Trophoblast cell (in vitro differentiated cells and primary cell): ENCODE measurements around the gene RASIP1.

Experiments
- DNase-seq, 2 donors: peaks; one replicate each; pipeline ENCODE4 v3.0.0-alpha.2; 2016
- H2AFZ ChIP-seq: 2 replicates; pipeline ENCODE4 v1.6.1; 2013; ENCODE audit warnings: low read length, moderate library complexity, mild to moderate bottlenecking; ENCODE audit not compliant: insufficient read depth, poor library complexity
- H2AK5ac ChIP-seq: 2 replicates; pipeline ENCODE4 v1.6.1; 2013; ENCODE audit warnings: mild to moderate bottlenecking, low read length
- H2BK120ac ChIP-seq: 2 replicates; pipeline ENCODE4 v1.6.1; 2013; ENCODE audit warnings: low read length, mild to moderate bottlenecking, moderate library complexity; ENCODE audit not compliant: insufficient read depth, poor library complexity
- H2BK12ac ChIP-seq: 2 replicates; pipeline ENCODE4 v1.6.1; 2013; ENCODE audit warnings: mild to moderate bottlenecking, low read length, moderate library complexity
- H2BK5ac ChIP-seq: 2 replicates; pipeline ENCODE4 v1.6.1; 2013; ENCODE audit warnings: low read length, low read depth, moderate library complexity, mild to moderate bottlenecking; ENCODE audit not compliant: poor library complexity
- H3K14ac ChIP-seq: 2 replicates; pipeline ENCODE4 v1.6.1; 2013; ENCODE audit warnings: mild to moderate bottlenecking, low read length
- H3K18ac ChIP-seq: 2 replicates; pipeline ENCODE4 v1.6.1; 2013; ENCODE audit warnings: mild to moderate bottlenecking, low read length
- H3K23ac ChIP-seq: 2 replicates; pipeline ENCODE4 v1.6.1; 2013; ENCODE audit warnings: low read length
- H3K27ac ChIP-seq: 2 replicates; pipeline ENCODE4 v1.5.1; 2013; ENCODE audit warnings: low read depth, mild to moderate bottlenecking, inconsistent platforms, low read length, moderate library complexity
- H3K27me3 ChIP-seq: 2 replicates; pipeline ENCODE4 v1.6.1; 2013; ENCODE audit warnings: inconsistent platforms, mild to moderate bottlenecking, low read length, moderate library complexity; ENCODE audit not compliant: insufficient read depth
- H3K36me3 ChIP-seq, 2 experiments: 1 replicate in 1 of 2; 2 replicates in 1 of 2; pipeline ENCODE4 v1.6.1; 2013; ENCODE audit warnings: low read length in 2 of 2, mild to moderate bottlenecking in 2 of 2, moderate library complexity in 1 of 2; ENCODE audit not compliant: insufficient read depth in 2 of 2, control insufficient read depth in 1 of 2
- H3K4ac ChIP-seq: 2 replicates; pipeline ENCODE4 v1.6.1; 2013; ENCODE audit warnings: low read depth, mild to moderate bottlenecking, low read length, moderate library complexity
- H3K4me1 ChIP-seq, 2 experiments: 1 replicate in 1 of 2; 2 replicates in 1 of 2; pipeline ENCODE4 v1.6.1; 2013; ENCODE audit warnings: low read length in 2 of 2, mild to moderate bottlenecking in 2 of 2, moderate library complexity in 1 of 2; ENCODE audit not compliant: insufficient read depth in 2 of 2, control insufficient read depth in 1 of 2
- H3K4me2 ChIP-seq: 2 replicates; pipeline ENCODE4 v1.6.1; 2013; ENCODE audit warnings: inconsistent platforms, mild to moderate bottlenecking, low read length, moderate library complexity
- H3K4me3 ChIP-seq: 2 replicates; pipeline ENCODE4 v1.5.1; 2013; ENCODE audit warnings: mild to moderate bottlenecking, low read depth, low read length, inconsistent platforms
- H3K79me1 ChIP-seq: one replicate; pipeline ENCODE4 v1.6.1; 2013; ENCODE audit warnings: low read length
- H3K79me2 ChIP-seq: 2 replicates; pipeline ENCODE4 v1.6.1; 2013; ENCODE audit warnings: low read length, mild to moderate bottlenecking; ENCODE audit not compliant: control insufficient read depth, insufficient read depth, poor library complexity
- H3K9ac ChIP-seq: 2 replicates; pipeline ENCODE4 v1.6.1; 2013; ENCODE audit warnings: mild to moderate bottlenecking, low read length
- H3K9me3 ChIP-seq: 2 replicates; pipeline ENCODE4 v1.6.1; 2013; ENCODE audit warnings: low read depth, mild to moderate bottlenecking, control low read depth, inconsistent platforms, low read length; ENCODE audit not compliant: insufficient read depth
- H4K12ac ChIP-seq: 2 replicates; pipeline ENCODE4 v1.6.1; 2013; ENCODE audit warnings: low read depth, mild to moderate bottlenecking, low read length, moderate library complexity
- H4K8ac ChIP-seq: 2 replicates; pipeline ENCODE4 v1.6.1; 2013; ENCODE audit warnings: low read depth, mild to moderate bottlenecking, low read length, moderate library complexity
- H4K91ac ChIP-seq: one replicate; pipeline ENCODE4 v1.6.1; 2013; ENCODE audit warnings: low read depth, mild to moderate bottlenecking, low read length, moderate library complexity
- WGBS: extraction: QIAGEN DNeasy Blood & Tissue Kit; methylation state at CpG from one replicate; pipeline ENCODE4 v1.1.7; 2013; ENCODE audit warnings: missing lambda C conversion rate; ENCODE audit not compliant: insufficient read length, insufficient coverage; ENCODE audit errors: extremely low coverage; 5-methylcytosine and 5-hydroxymethylcytosine counted together

RASIP1 gene

GRCh38 chr19:48676487-48676886 lies 63.9 kb downstream of the RASIP1 start:
- Histone ChIP-seq H3K14ac (no peak overlapping the region), H2BK120ac (no peak overlapping the region), H2AFZ (no peak overlapping the region), H3K18ac (no peak overlapping the region), H2AK5ac (no peak overlapping the region), H3K9ac (no peak overlapping the region), H3K79me2 (no peaks in the 10 kb centered on the region), H3K27ac (no peak overlapping the region), H3K36me3 (no peaks in the 10 kb centered on the region), H2BK5ac (no peak overlapping the region), H3K4me2 (no peak overlapping the region), H3K4me1 (no peaks in the 10 kb centered on the region), H3K4me3 (no peak overlapping the region), H4K91ac (no peak overlapping the region), H3K9me3 (no peaks in the 10 kb centered on the region), H4K12ac (no peak overlapping the region), H4K8ac (no peak overlapping the region), H3K79me1 (no peaks in the 10 kb centered on the region), H3K27me3 (no peaks in the 10 kb centered on the region), H3K4ac (no peak overlapping the region), H2BK12ac (no peak overlapping the region), H3K23ac (no peak overlapping the region)
- no peak for DNase-seq
- WGBS, result no CpG with 5 or more reads among the region's 17 CpGs

- no peak overlapping the region for H3K4me3 ChIP-seq
- no peak overlapping the region for H4K8ac ChIP-seq
- H4K91ac ChIP-seq, result no peak overlapping the region
- no peak overlapping the region for H3K9ac ChIP-seq
- no peak overlapping the region for H2BK5ac ChIP-seq
- H3K14ac ChIP-seq, result no peak overlapping the region
- H3K18ac ChIP-seq, result no peak overlapping the region
- no peak overlapping the region for H2BK12ac ChIP-seq
- WGBS, result no CpG with 5 or more reads among the region's 28 CpGs
- no peak overlapping the region for H2AK5ac ChIP-seq
- no peaks in the 10 kb centered on the region for H3K79me1 ChIP-seq
- no peak overlapping the region for H3K23ac ChIP-seq
- H3K27me3 ChIP-seq, result no peaks in the 10 kb centered on the region
- H3K4me1 ChIP-seq, result no peaks in the 10 kb centered on the region
- H2AFZ ChIP-seq, result no peak overlapping the region
- H3K79me2 ChIP-seq, result no peaks in the 10 kb centered on the region
- no peak overlapping the region for H2BK120ac ChIP-seq
- no peak overlapping the region for H3K4ac ChIP-seq
- peaks cover under 1% of the 10 kb centered on the region for H3K9me3 ChIP-seq
- no peak overlapping the region for H3K27ac ChIP-seq
- no peaks in the 10 kb centered on the region for H3K36me3 ChIP-seq
- DNase-seq, result peak; percentile 68 to 90
- no peak overlapping the region for H4K12ac ChIP-seq
- no peak overlapping the region for H3K4me2 ChIP-seq
Measured at GRCh38 chr19:48674921-48675824, 65.2 kb downstream of the RASIP1 start.

GRCh38 chr19:48674216-48674809 lies 66.1 kb downstream of the RASIP1 start:
- Histone ChIP-seq H2BK120ac (no peak overlapping the region), H3K4me1 (no peaks in the 10 kb centered on the region), H2AFZ (no peak overlapping the region), H3K23ac (no peak overlapping the region), H2AK5ac (no peak overlapping the region), H3K27me3 (no peaks in the 10 kb centered on the region), H3K36me3 (no peaks in the 10 kb centered on the region), H3K27ac (no peak overlapping the region), H3K14ac (no peak overlapping the region), H2BK5ac (no peak overlapping the region), H2BK12ac (no peak overlapping the region), H4K12ac (no peak overlapping the region), H3K79me2 (no peaks in the 10 kb centered on the region), H3K4me2 (no peak overlapping the region), H3K79me1 (no peaks in the 10 kb centered on the region), H3K18ac (no peak overlapping the region), H4K91ac (no peak overlapping the region), H3K9ac (no peak overlapping the region), H3K9me3 (peaks cover 8% of the 10 kb centered on the region), H4K8ac (no peak overlapping the region), H3K4me3 (no peak overlapping the region), H3K4ac (no peak overlapping the region)
- no CpG with 5 or more reads among the region's 19 CpGs for WGBS
- DNase-seq, result no peak

- H3K23ac ChIP-seq, result no peak overlapping the region
- H3K9me3 ChIP-seq, result peaks cover 11% of the 10 kb centered on the region
- no CpG with 5 or more reads among the region's 25 CpGs for WGBS
Measured at GRCh38 chr19:48673436-48674100, 66.8 kb downstream of the RASIP1 start.

More at GRCh38 chr19:48673436-48674100, 66.8 kb downstream of the RASIP1 start:
- Histone ChIP-seq H3K4ac (no peak overlapping the region), H3K36me3 (no peaks in the 10 kb centered on the region), H2AK5ac (no peak overlapping the region), H3K27me3 (no peaks in the 10 kb centered on the region), H3K14ac (no peak overlapping the region), H3K4me1 (no peaks in the 10 kb centered on the region), H3K9ac (no peak overlapping the region), H2AFZ (no peak overlapping the region), H3K27ac (no peak overlapping the region), H4K12ac (no peak overlapping the region), H3K18ac (no peak overlapping the region), H3K4me2 (no peak overlapping the region), H3K79me1 (no peaks in the 10 kb centered on the region), H3K79me2 (no peaks in the 10 kb centered on the region), H2BK12ac (no peak overlapping the region), H2BK5ac (no peak overlapping the region), H4K8ac (no peak overlapping the region), H3K4me3 (no peak overlapping the region), H2BK120ac (no peak overlapping the region), H4K91ac (no peak overlapping the region)
- DNase-seq, result no peak
